Stimulated activated CD8-positive, alpha-beta memory T cell treated with anti-CD3 and anti-CD28 coated beads, Interleukin-15, amount 100 ng/mL, for 4 hours (primary cell): ENCODE results near the gene DENND6A.

Experiments
- DNase-seq, 2 donors: peaks; one replicate each; pipeline ENCODE4 v3.0.0-alpha.2; 2020; ENCODE audit warnings: low read depth in 2 of 2

Gene DENND6A

DNA sequence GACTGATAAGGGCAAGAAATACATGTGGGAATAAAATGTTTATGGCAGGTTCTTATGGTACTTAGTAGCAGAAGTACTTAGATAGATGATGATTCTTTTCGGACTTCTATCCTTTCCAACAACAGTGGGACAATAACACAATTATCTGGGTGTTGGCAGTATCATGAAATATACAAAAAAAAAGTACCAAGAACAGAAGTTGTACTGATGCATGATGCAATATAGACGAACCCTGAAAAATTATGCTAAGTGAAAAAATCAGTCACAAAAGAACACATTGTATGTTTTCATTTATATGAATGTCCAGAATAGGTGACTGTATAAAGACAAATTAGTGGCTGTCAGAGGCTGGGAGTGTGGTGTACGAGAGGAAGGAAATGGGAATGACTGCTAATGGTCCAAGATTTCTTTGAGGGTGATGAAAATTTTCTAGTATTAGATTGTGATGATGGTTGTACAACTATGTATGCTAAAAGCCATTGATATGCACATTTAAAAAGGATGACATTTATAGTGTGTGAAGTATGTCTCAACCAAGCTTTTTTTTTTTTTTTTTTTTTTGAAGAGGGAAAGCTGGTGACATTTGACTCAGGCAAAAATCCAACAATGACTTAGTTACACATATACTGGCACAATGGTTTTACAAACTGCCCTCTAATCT, 116.8 kb downstream of the DENND6A start:
- no peak for DNase-seq
